WTC11 (cell line): ENCODE data around the gene TRAPPC3.

Experiments used
- CTCF ChIP-seq: fragments of 200-600 bp; IDR thresholded peaks from 2 replicates; pipeline ENCODE4 v1.8.0; 2022; ENCODE audit warnings: antibody characterized with exemption
- KAT7 ChIP-seq: sonication (generic); formaldehyde crosslinking; IDR thresholded peaks from 2 replicates; pipeline ENCODE4 v1.8.1; 2023; ENCODE audit warnings: missing genetic modification reagents, mild to moderate bottlenecking, borderline replicate concordance
- TF ChIP-seq, protein P1 (sequence below): sonication (generic); formaldehyde crosslinking; IDR thresholded peaks from 2 replicates; pipeline ENCODE4 v1.8.0; 2022; ENCODE audit warnings: mild to moderate bottlenecking, missing genetic modification reagents

- TF ChIP-seq, protein P1, sequence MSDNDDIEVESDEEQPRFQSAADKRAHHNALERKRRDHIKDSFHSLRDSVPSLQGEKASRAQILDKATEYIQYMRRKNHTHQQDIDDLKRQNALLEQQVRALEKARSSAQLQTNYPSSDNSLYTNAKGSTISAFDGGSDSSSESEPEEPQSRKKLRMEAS (CRISPR knock-in tag) = no peak
- TF ChIP-seq CTCF (no peak), KAT7 (CRISPR knock-in tag) (no peak)
Observed at GRCh38 chr1:36132029-36132428, 17.3 kb downstream of the TRAPPC3 start.
